AG09309 (cell line): ENCODE measurements around the gene GLT8D2.

Source experiments
- DNase-seq: peaks from one replicate; pipeline ENCODE4 v3.0.0-alpha.2; 2010; ENCODE audit warnings: low read depth
- H3K4me3 ChIP-seq: 2 replicates; pipeline ENCODE4 v1.5.1; 2011; ENCODE audit warnings: mild to moderate bottlenecking, low read depth, low read length, moderate library complexity; ENCODE audit not compliant: control insufficient read depth
- CTCF ChIP-seq: IDR thresholded peaks from 2 replicates; pipeline ENCODE4 v1.5.1; 2011; ENCODE audit warnings: mild to moderate bottlenecking, low read depth, low read length, inconsistent platforms; ENCODE audit not compliant: insufficient read depth, control insufficient read depth; ENCODE audit errors: missing control alignments

The GLT8D2 gene

GRCh38 chr12:103996595-103996994, 53.4 kb downstream of the GLT8D2 start:
- DNase-seq, result no peak
- TF ChIP-seq CTCF, result no peak

GRCh38 chr12:103994235-103994634, 55.8 kb downstream of the GLT8D2 start:
- no peak for DNase-seq
- no peak for TF ChIP-seq CTCF

More at GRCh38 chr12:103996595-103996994, 53.4 kb downstream of the GLT8D2 start:
- H3K4me3 ChIP-seq, result no peak overlapping the region

GRCh38 chr12:103986829-103987228, 63.2 kb downstream of the GLT8D2 start:
- peak; percentile 46 for DNase-seq
- TF ChIP-seq CTCF, result no peak
- no peak overlapping the region for H3K4me3 ChIP-seq

More at GRCh38 chr12:103994235-103994634, 55.8 kb downstream of the GLT8D2 start:
- no peak overlapping the region for H3K4me3 ChIP-seq

GRCh38 chr12:103978384-103978982, 71.5 kb downstream of the GLT8D2 start:
- TF ChIP-seq CTCF, result no peak
- H3K4me3 ChIP-seq, result no peak overlapping the region
- DNase-seq, result no peak

- no peak for DNase-seq
- no peak for TF ChIP-seq CTCF
- H3K4me3 ChIP-seq, result no peak overlapping the region
These were observed 74.6 kb downstream of the GLT8D2 start for GRCh38 chr12:103975368-103975767.

GRCh38 chr12:103973909-103974308, 76.1 kb downstream of the GLT8D2 start:
- no peak overlapping the region for H3K4me3 ChIP-seq
- no peak for TF ChIP-seq CTCF
- DNase-seq, result no peak
